ENCODE data around the gene NPY2R.

GRCh38 chr4:155207534-155208257 lies 740 bp upstream of the NPY2R start:
- TF ChIP-seq EZH2 (IDR thresholded peaks at IDR 0.05; ENCODE audit: borderline replicate concordance, low read length) (no peak), CTCF (IDR thresholded peaks at IDR 0.05; ENCODE audit: low read length) (no peak)
